ENCODE data around the gene CBFA2T2.
"Not testable (repeated sequence)": the region's sequence is repeated elsewhere in the genome, so short reads cannot be mapped to it uniquely, and the experiment has no call there.

DNA sequence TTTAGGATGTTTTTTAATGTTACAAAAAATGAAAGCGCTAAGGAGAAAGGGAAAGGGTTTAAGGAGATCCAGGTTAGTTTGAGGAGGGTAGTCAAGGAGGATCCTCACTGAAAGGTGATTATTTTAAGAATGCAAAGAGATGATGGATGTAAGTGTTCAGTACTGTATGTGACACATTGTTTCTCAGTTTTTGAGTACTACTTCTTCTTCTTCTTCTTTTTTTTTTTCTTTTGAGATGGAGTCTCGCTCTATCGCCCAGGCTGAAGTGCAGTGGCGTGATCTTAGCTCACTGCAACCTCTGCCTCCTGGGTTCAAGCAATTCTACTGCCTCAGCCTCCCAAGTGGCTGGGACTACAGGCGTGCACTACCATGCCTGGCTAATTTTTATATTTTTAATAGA is 83.4 kb downstream of the CBFA2T2 start:
- TF ChIP-seq, protein P1, sequence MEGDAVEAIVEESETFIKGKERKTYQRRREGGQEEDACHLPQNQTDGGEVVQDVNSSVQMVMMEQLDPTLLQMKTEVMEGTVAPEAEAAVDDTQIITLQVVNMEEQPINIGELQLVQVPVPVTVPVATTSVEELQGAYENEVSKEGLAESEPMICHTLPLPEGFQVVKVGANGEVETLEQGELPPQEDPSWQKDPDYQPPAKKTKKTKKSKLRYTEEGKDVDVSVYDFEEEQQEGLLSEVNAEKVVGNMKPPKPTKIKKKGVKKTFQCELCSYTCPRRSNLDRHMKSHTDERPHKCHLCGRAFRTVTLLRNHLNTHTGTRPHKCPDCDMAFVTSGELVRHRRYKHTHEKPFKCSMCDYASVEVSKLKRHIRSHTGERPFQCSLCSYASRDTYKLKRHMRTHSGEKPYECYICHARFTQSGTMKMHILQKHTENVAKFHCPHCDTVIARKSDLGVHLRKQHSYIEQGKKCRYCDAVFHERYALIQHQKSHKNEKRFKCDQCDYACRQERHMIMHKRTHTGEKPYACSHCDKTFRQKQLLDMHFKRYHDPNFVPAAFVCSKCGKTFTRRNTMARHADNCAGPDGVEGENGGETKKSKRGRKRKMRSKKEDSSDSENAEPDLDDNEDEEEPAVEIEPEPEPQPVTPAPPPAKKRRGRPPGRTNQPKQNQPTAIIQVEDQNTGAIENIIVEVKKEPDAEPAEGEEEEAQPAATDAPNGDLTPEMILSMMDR (conservative IDR thresholded peaks at IDR 0.05; ENCODE audit: low read depth, low read length) = not testable (repeated sequence)
- TF ChIP-seq, protein P2, sequence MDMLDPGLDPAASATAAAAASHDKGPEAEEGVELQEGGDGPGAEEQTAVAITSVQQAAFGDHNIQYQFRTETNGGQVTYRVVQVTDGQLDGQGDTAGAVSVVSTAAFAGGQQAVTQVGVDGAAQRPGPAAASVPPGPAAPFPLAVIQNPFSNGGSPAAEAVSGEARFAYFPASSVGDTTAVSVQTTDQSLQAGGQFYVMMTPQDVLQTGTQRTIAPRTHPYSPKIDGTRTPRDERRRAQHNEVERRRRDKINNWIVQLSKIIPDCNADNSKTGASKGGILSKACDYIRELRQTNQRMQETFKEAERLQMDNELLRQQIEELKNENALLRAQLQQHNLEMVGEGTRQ (IDR thresholded peaks at IDR 0.05; ENCODE audit: low read depth, low read length) = not testable (repeated sequence)
- not testable (repeated sequence) for TF ChIP-seq POLR2A, CEBPB, FOS, RFX5 (IDR thresholded peaks at IDR 0.05; ENCODE audit: low read depth, low read length)

All from IMR-90 (cell line).